ENCODE measurements around the gene C16orf87. TPM values are rescaled to one million over a fixed set of nuclear protein-coding genes. Genes with fewer than 3 reads are reported as not detected.

The C16orf87 gene, protein sequence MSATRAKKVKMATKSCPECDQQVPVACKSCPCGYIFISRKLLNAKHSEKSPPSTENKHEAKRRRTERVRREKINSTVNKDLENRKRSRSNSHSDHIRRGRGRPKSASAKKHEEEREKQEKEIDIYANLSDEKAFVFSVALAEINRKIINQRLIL
- 10.2 TPM for total RNA-seq (2021; ENCODE audit: unreplicated experiment)
- polyA plus RNA-seq (2012) = 3.1 and 4.2 TPM in 2 replicates
- Bru-seq, nascent RNA = percentile 80 among the genes with signal in this experiment
- BruChase-seq, experiment 1, labeled RNA remaining after a 6-hour chase = percentile 69 among the genes with signal in this experiment
- percentile 74 among the genes with signal in this experiment for BruChase-seq, experiment 2, labeled RNA remaining after a 2-hour chase
- long read RNA-seq, full-length matches to known transcripts = 24 of 34 reads
- long read RNA-seq, partial matches to known transcripts = 4 of 34 reads
- long read RNA-seq, other reads (novel, unspliced or antisense) = 6 of 34 reads

GRCh38 chr16:46830902-46831647 is at the start of gene C16orf87:
C16orf87 (minus strand) TSS chr16:46831180; CDS start chr16:46831149, 31 bp downstream.
- TF ChIP-seq POLR2A (IDR thresholded peaks at IDR 0.05; ENCODE audit: borderline replicate concordance, extremely low read depth, insufficient read depth, insufficient read length) = peak; percentile 49
- peak; percentile 25 for TF ChIP-seq YY1 (IDR thresholded peaks at IDR 0.05; ENCODE audit: extremely low read depth, insufficient replicate concordance, low read depth, low read length)
- peak; percentile 59 for TF ChIP-seq ZFX (IDR thresholded peaks at IDR 0.05)
- peak; percentile 67 for TF ChIP-seq SP1 (IDR thresholded peaks at IDR 0.05; ENCODE audit: low read depth)
- 0 out of 2 replicates have a peak, but pooled peaks have one; percentile 42 for TF ChIP-seq CBX3 (IDR thresholded peaks at IDR 0.05; ENCODE audit: low read depth)
- TF ChIP-seq FOSL1 (IDR thresholded peaks at IDR 0.05; ENCODE audit: low read depth) = no peak
- peak; percentile 65 for TF ChIP-seq POLR2AphosphoS5 (IDR thresholded peaks at IDR 0.05; ENCODE audit: low read depth, low read length)
- TF ChIP-seq MAX (IDR thresholded peaks at IDR 0.05) = peak; percentile 81
- peak; percentile 13 for TF ChIP-seq TCF7L2 (IDR thresholded peaks at IDR 0.05; ENCODE audit: borderline replicate concordance, extremely low read depth, insufficient read depth, insufficient read length)
- 0 out of 2 replicates have a peak, but pooled peaks have one; percentile 49 for TF ChIP-seq SIN3A (IDR thresholded peaks at IDR 0.05; ENCODE audit: low read depth)
- no peak for TF ChIP-seq ZNF274 (IDR thresholded peaks at IDR 0.05; ENCODE audit: low read depth, low read length)
- CTCF ChIA-PET = interaction anchor here (0.7 kb wide), 1 partner anchor 29 kb away, joined by 3 read pairs; no protein-coding TSS in a partner anchor
- intact Hi-C loops (cut with micrococcal nuclease) = no loop called here
- H3K9me2 ChIP-seq (ENCODE audit: insufficient read depth) = no peaks in the 10 kb centered on the region
- no peaks in the 10 kb centered on the region for H3K27me3 ChIP-seq (ENCODE audit: insufficient read depth, low read length)
- peak; percentile 82 for DNase-seq (ENCODE audit: low read depth, low spot score)
- H3K4me1 ChIP-seq (ENCODE audit: control insufficient read depth in 1 of 2, insufficient read depth in 2 of 2, low read length in 2 of 2) = peaks cover 3 to 14% of the 10 kb centered on the region in 2 experiments; a peak in 3 of 4 replicates
- peak within 1 kb of the TSS; percentile 86 for H2AFZ ChIP-seq (ENCODE audit: low read depth, low read length, poor library complexity, severe bottlenecking)
- POLR2A ChIA-PET = no interaction called here
- H3K4me3 ChIP-seq (replicated peaks in 1 of 2; ENCODE audit: low read depth in 1 of 2, low read length in 2 of 2) = peak within 1 kb of the TSS; percentile 82 to 84
- peak within 1 kb of the TSS; percentile 84 for H3K4me2 ChIP-seq (ENCODE audit: low read length)
- no TSS peak for BruUV-seq (replicated peaks)
- peak within 1 kb of the TSS; percentile 86 for H3K9ac ChIP-seq (ENCODE audit: low read length)
- RAD21 ChIA-PET (ENCODE audit: low non-redundant PET in 1 of 2, low total read pairs in 2 of 2, uncharacterized antibody in 2 of 2, unreplicated experiment in 2 of 2) = no interaction called here
- H3K79me2 ChIP-seq (ENCODE audit: insufficient read depth, low read length) = peaks cover 46% of the 10 kb centered on the region
- H3K36me3 ChIP-seq (ENCODE audit: control insufficient read depth in 1 of 2, insufficient read depth in 2 of 2, low read length in 2 of 2) = no peaks in the 10 kb centered on the region
- H3K27ac ChIP-seq (ENCODE audit: low read depth, low read length) = peak within 1 kb of the TSS; percentile 80
- H3K9me3 ChIP-seq (ENCODE audit: control insufficient read depth in 1 of 2, insufficient read depth in 1 of 2, low read depth in 1 of 2, low read length in 2 of 2) = no peaks in the 10 kb centered on the region
- peak; percentile 94 for ATAC-seq
- H4K20me1 ChIP-seq (ENCODE audit: insufficient read depth) = no peaks in the 10 kb centered on the region

All from HCT116 (cell line).